ENCODE measurements around the gene SGMS2. TPM values are rescaled to one million over a fixed set of nuclear protein-coding genes. Genes with fewer than 3 reads are reported as not detected.

SGMS2 gene
- total and polyA plus RNA-seq, 10 of the 15 experiments (the other 5 are each of a cell fraction or from before 2014, with no cell fraction given), result under 0.01 to 3.2 (median 0.17) TPM; not detected in 4

GRCh38 chr4:107890779-107891178 lies 66.0 kb downstream of the SGMS2 start (continued):
- no peak for TF ChIP-seq ZNF687 (IDR thresholded peaks at IDR 0.05)

GRCh38 chr4:107891299-107891698 lies 66.6 kb downstream of the SGMS2 start:
- BruUV-seq (replicated peaks), result no TSS peak
- no peak for ATAC-seq
- H3K27me3 ChIP-seq (replicated peaks in 1 of 2; ENCODE audit: control insufficient read depth in 2 of 2, insufficient read depth in 2 of 2, low read length in 1 of 2), result no peaks in the 10 kb centered on the region
- H3K27ac ChIP-seq (ENCODE audit: control insufficient read depth, insufficient read depth), result no peak overlapping the region
- DNase-seq (ENCODE audit: low read depth, low spot score), result no peak
- CTCF ChIA-PET, result no interaction called here
- H2AFZ ChIP-seq (ENCODE audit: control insufficient read depth, low read depth, low read length), result no peak overlapping the region
- no peak for TF ChIP-seq ATF3 (IDR thresholded peaks at IDR 0.05; ENCODE audit: borderline replicate concordance, extremely low read depth, low read depth, low read length)
- TF ChIP-seq PAX8 (IDR thresholded peaks at IDR 0.05), result no peak
- no peak for TF ChIP-seq ELK1 (IDR thresholded peaks at IDR 0.05; ENCODE audit: low read depth, low read length)
- no peak for TF ChIP-seq GABPA (IDR thresholded peaks at IDR 0.05; ENCODE audit: low read depth)
- no peak for TF ChIP-seq PBX3 (IDR thresholded peaks at IDR 0.05; ENCODE audit: insufficient replicate concordance, low read depth, low read length)
- no peak for TF ChIP-seq HCFC1 (IDR thresholded peaks at IDR 0.05; ENCODE audit: low read length)
- TF ChIP-seq LARP7 (IDR thresholded peaks at IDR 0.05), result no peak
- no peak for TF ChIP-seq PRDM15 (CRISPR knock-in tag; IDR thresholded peaks at IDR 0.05)
- TF ChIP-seq NKRF (conservative IDR thresholded peaks at IDR 0.05), result no peak
- H3K79me2 ChIP-seq (ENCODE audit: control insufficient read depth, insufficient read depth, low read length), result no peaks in the 10 kb centered on the region
- no peak overlapping the region for H3K4me2 ChIP-seq (ENCODE audit: control insufficient read depth, insufficient read depth)
- FAIRE-seq, result no peak
- no peak overlapping the region for H3K9ac ChIP-seq (ENCODE audit: control insufficient read depth, insufficient read depth, low read length)
- no peaks in the 10 kb centered on the region for H3K36me3 ChIP-seq (ENCODE audit: control insufficient read depth in 2 of 2, insufficient read depth in 2 of 2, low read length in 1 of 2)
- RAD21 ChIA-PET (ENCODE audit: unreplicated experiment), result no interaction called here
- in situ Hi-C loops (cut with MboI), result no loop called here
- no peaks in the 10 kb centered on the region for H3K4me1 ChIP-seq (ENCODE audit: control insufficient read depth, insufficient read depth, low read length)
- intact Hi-C loops (cut with micrococcal nuclease; ENCODE audit: unreplicated experiment), result no loop called here
- no peaks in the 10 kb centered on the region for H4K20me1 ChIP-seq (ENCODE audit: control insufficient read depth, insufficient read depth)
- peaks cover 2% of the 10 kb centered on the region; the same call in 1 of the 3 replicates for H3K9me3 ChIP-seq (replicated peaks; ENCODE audit: control insufficient read depth, insufficient read depth, low read length)
- POLR2A ChIA-PET, result no interaction called here
- H3K4me3 ChIP-seq, result no peak overlapping the region
- SMC1A ChIA-PET (ENCODE audit: uncharacterized antibody, unreplicated experiment), result interaction anchor here (1.2 kb wide), 1 partner anchor 10 kb away, joined by 3 read pairs; no protein-coding TSS in a partner anchor
